ENCODE data around the gene FNDC7.
"Not testable (repeated sequence)": the region's sequence is repeated elsewhere in the genome, so short reads cannot be mapped to it uniquely, and the experiment has no call there.

Gene FNDC7

DNA sequence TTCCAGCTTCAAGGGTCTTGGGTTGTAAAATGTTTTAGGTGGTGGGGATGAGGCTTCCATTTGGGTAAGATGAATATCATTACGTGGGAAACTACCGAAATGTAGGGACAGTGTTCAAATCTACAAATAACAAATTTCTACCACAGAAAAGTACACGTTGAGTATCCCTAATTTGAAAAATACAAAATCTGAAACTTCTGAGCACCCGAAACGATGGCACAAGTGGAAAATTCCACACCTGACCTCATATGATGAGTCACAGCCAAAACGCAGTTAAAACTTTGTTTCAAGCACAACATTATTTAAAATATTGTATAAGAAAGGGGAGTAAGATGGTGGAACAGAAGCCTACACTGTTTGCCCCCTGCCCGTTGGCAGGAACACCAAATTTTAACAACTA is 43.0 kb upstream of the FNDC7 start:
- H3K4me3 ChIP-seq (ENCODE audit: low read length), result no peak overlapping the region
- DNase-seq (ENCODE audit: low read depth), result no peak
- TF ChIP-seq, protein P1, sequence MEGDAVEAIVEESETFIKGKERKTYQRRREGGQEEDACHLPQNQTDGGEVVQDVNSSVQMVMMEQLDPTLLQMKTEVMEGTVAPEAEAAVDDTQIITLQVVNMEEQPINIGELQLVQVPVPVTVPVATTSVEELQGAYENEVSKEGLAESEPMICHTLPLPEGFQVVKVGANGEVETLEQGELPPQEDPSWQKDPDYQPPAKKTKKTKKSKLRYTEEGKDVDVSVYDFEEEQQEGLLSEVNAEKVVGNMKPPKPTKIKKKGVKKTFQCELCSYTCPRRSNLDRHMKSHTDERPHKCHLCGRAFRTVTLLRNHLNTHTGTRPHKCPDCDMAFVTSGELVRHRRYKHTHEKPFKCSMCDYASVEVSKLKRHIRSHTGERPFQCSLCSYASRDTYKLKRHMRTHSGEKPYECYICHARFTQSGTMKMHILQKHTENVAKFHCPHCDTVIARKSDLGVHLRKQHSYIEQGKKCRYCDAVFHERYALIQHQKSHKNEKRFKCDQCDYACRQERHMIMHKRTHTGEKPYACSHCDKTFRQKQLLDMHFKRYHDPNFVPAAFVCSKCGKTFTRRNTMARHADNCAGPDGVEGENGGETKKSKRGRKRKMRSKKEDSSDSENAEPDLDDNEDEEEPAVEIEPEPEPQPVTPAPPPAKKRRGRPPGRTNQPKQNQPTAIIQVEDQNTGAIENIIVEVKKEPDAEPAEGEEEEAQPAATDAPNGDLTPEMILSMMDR (conservative IDR thresholded peaks at IDR 0.05; ENCODE audit: low read depth, low read length), result no peak

DNA sequence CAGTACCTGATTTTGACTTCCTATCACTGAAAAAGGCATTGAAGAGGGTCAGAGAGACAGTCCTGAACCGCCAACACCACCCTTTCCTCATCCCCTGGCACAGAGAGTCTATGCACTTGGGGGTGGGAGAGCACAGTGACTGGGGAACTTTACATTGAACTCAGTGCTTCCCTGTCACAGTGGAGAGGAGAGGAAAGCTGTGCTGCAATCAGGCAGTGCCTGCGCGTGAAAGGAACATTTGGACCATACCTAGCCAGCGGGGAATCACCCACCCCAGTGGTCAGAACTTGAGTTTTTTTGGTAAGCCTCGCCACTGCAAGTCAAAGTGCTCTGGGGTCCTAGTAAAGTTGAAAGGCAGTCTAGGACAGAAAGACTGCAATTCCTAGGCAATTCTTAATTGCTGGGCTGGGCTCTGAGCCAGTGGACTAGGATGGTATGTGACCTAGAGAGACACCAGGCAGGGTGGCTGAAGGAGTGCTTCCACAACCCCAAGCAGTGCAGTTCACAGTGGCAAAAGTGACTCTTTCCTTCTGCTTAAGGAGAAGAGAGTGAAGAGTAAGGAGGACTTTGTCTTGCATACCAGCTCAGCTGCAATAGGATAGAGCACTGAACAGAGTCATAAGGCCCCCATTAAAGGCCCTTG is 42.5 kb upstream of the FNDC7 start:
- no peak overlapping the region for H3K4me3 ChIP-seq (ENCODE audit: low read length)
- no peak for DNase-seq (ENCODE audit: low read depth)
- TF ChIP-seq, protein P1 (conservative IDR thresholded peaks at IDR 0.05; ENCODE audit: low read depth, low read length), result no peak

DNA sequence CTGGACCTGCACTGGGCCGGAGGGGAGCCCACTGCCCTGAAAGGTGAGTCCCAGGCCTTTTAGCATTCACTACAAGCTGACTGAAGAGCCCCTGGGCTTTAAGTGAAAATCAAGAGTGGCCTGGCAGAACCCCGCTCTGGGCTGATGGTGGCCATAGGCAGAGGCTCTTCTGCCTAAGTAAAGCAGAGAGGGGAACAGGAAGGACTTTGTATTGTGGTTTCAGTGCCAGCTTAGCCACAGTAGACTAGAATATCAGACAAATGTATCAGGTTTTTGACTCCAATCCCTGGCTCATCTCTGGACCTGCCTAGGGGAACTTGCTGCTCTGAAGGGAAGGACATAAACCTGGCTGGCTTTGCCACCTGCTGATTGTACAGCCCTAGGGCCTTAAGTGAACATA is 41.6 kb upstream of the FNDC7 start:
- DNase-seq (ENCODE audit: low read depth), result no peak
- TF ChIP-seq, protein P1 (conservative IDR thresholded peaks at IDR 0.05; ENCODE audit: low read depth, low read length), result no peak

DNA sequence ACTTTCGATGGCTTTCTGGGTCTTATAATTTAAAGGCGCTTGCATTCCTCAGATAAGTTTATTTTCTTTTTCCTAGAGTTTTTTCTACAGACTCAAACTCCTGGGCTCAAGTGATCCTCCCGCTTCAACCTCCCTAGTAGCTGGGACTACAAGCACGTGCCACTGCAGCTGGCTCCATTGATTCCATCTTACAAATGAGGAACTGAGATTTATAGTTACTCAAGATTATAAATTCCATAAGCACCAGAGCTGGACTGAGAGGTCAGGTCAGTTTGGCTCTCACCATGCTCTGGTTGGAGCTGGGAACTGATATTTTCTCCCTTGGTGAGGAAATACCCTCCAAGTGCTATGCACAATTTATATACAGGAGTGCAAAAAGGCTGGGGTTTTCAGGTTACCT is 34.0 kb upstream of the FNDC7 start:
- H3K4me3 ChIP-seq (ENCODE audit: low read length), result no peak overlapping the region
- TF ChIP-seq, protein P1 (conservative IDR thresholded peaks at IDR 0.05; ENCODE audit: low read depth, low read length), result no peak
- no peak for DNase-seq (ENCODE audit: low read depth)

More for the DNA sequence above, 41.6 kb upstream of the FNDC7 start:
- H3K4me3 ChIP-seq (ENCODE audit: low read length), result no peak overlapping the region

DNA sequence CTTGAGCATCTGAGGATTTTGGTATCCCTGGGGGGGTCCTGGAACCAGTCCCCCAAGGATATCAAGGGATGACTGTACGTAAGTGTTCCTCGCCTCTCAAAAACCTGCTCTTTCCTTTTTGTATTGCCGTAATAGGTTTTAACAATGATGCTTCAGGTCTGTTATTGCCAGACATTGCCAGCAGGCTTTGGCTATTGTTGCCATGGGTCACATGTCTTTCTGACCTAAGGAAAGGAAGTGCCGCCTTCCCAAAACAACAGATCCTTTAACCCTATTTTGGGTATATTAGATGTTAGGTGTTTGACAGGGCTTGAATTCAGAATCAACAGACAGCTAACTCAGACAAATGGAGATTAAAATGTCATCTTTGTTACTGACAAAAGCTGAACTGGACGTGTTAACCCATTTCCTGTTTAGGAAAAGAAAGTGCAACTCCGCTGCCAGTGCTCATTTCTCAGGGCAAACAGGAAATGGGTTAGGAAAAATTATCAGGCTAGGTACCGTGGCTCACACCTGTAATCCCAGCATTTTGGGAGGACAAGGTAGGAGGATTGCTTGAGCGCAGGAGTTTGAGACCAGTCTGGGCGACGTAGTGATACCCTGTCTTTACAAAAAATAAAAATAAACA is 33.0 kb upstream of the FNDC7 start:
- no peak overlapping the region for H3K4me3 ChIP-seq (ENCODE audit: low read length)
- TF ChIP-seq, protein P1 (conservative IDR thresholded peaks at IDR 0.05; ENCODE audit: low read depth, low read length), result no peak

DNA sequence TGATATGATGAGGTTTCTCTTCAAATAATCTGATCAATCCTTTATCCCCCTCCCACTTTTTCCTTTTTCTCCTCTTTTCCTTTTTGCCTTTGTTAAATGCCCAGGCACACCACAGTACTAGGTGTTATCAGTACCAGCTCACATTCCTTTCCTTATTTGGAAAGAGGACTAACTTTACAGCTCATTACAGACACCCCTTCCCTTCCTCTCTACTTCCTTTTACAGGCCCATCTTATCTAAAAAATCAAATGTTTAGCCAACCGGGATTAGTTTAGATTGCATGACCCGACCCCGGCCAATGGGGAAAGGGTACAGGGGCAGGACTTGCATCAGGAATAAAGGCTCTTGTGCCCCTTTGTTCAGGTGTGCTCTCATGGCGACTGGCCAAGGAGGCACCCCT is 31.0 kb upstream of the FNDC7 start:
- DNase-seq (ENCODE audit: low read depth); H3K4me3 ChIP-seq (ENCODE audit: low read length): not testable (repeated sequence)

More for the DNA sequence above, 33.0 kb upstream of the FNDC7 start:
- DNase-seq (ENCODE audit: low read depth), result no peak

DNA sequence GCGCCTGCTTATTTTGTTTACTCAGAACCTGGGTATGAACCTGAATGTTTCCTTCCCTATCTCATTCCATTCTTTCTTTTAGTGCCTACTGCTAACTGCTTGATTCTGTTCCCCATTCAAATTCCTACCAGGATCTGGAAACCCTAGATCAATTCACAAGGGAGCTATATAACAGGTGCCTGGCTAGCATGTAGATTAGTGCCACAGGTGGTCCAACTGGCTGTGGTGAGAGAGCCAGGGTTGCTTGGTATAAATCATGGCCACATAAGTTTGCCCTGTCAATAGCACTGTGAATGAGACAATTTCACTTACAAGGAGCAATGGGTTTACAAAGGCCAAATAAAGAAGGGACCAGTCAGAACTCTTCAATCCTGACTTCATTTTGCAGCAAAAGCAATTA is 27.2 kb upstream of the FNDC7 start:
- TF ChIP-seq, protein P1 (conservative IDR thresholded peaks at IDR 0.05; ENCODE audit: low read depth, low read length), result no peak

More for the DNA sequence above, 27.2 kb upstream of the FNDC7 start:
- H3K4me3 ChIP-seq (ENCODE audit: low read length), result no peak overlapping the region
- no peak for DNase-seq (ENCODE audit: low read depth)
